K562 (cell line): ENCODE results near the gene COX10. TPM values are rescaled to one million over a fixed set of nuclear protein-coding genes. Genes with fewer than 3 reads are reported as not detected.

Experiments used
- CBFA2T2 ChIP-seq: fragments of 450-650 bp; conservative IDR thresholded peaks from 2 replicates; pipeline ENCODE4 v1.6.1; 2017; ENCODE audit warnings: mild to moderate bottlenecking
- CCNT2 ChIP-seq: IDR thresholded peaks from 2 replicates; pipeline ENCODE4 v1.6.1; 2011; ENCODE audit warnings: borderline replicate concordance, low read depth, mild to moderate bottlenecking, moderate library complexity, mixed read lengths, low read length; ENCODE audit not compliant: insufficient read length; ENCODE audit errors: extremely low read depth
- CREM ChIP-seq: IDR thresholded peaks from 2 replicates; pipeline ENCODE4 v1.6.1; 2014; ENCODE audit warnings: antibody characterized with exemption, low read depth
- HDAC1 ChIP-seq, 2 experiments: fragments of 450-650 bp; IDR thresholded peaks; 2 replicates each; pipeline ENCODE4 v1.6.1; 2016 to 2017; ENCODE audit warnings: inconsistent platforms in 1 of 2, mild to moderate bottlenecking in 1 of 2, moderate library complexity in 1 of 2
- HDAC3 ChIP-seq: fragments of 450-650 bp; IDR thresholded peaks from 2 replicates; pipeline ENCODE4 v1.6.1; 2018; ENCODE audit warnings: borderline replicate concordance, mild to moderate bottlenecking, moderate library complexity; ENCODE audit not compliant: partially characterized antibody
- MCM2 ChIP-seq: fragments of 450-650 bp; IDR thresholded peaks from 2 replicates; pipeline ENCODE4 v1.6.1; 2017; ENCODE audit warnings: low read depth, mild to moderate bottlenecking
- MECOM ChIP-seq: fragments of 250-450 bp; sonication (Bioruptor Pico); IDR thresholded peaks from 2 replicates; pipeline ENCODE4 v1.8.0; 2022; ENCODE audit warnings: inconsistent platforms
- MED1 ChIP-seq: sonication (generic); formaldehyde crosslinking; IDR thresholded peaks from 2 replicates; pipeline ENCODE4 v1.8.1; 2023; ENCODE audit warnings: missing genetic modification reagents, borderline replicate concordance
- PHF21A ChIP-seq: fragments of 450-650 bp; IDR thresholded peaks from 2 replicates; pipeline ENCODE4 v1.6.1; 2017; ENCODE audit warnings: low read depth, borderline replicate concordance
- TAL1 ChIP-seq: fragments of 450-650 bp; IDR thresholded peaks from 2 replicates; pipeline ENCODE4 v1.6.1; 2016; ENCODE audit warnings: mild to moderate bottlenecking
- ZKSCAN8 ChIP-seq: fragments of 200-800 bp; sonication (Bioruptor generic); IDR thresholded peaks from 2 replicates; pipeline ENCODE4 v1.6.1; 2016; ENCODE audit warnings: missing genetic modification characterization, missing compliant biosample characterization
- ZNF76 ChIP-seq: fragments of 250-450 bp; sonication (Bioruptor Pico); IDR thresholded peaks from 2 replicates; pipeline ENCODE4 v1.4.0; 2020; ENCODE audit warnings: mild to moderate bottlenecking, moderate library complexity, borderline replicate concordance
- ZNF766 ChIP-seq: fragments of 200-800 bp; sonication (Bioruptor generic); conservative IDR thresholded peaks from 2 replicates; pipeline ENCODE4 v1.6.1; 2016; ENCODE audit warnings: missing genetic modification characterization, missing compliant biosample characterization
- polyA plus RNA-seq, 8 experiments: library from polyadenylated mRNA; depleted of rRNA in 4 of 8; stranded (reverse) in 5 of 8; unstranded in 3 of 8; fragments of >200 nt; fragmentation: Nextera tagmentation in 2 of 8; fragmentation: Illumina TruSeq in 1 of 8; extraction: Ambion mirVana in 2 of 8; extraction: Trizol in 1 of 8; gene quantifications; 2 replicates each; pipeline versions ENCODE4 v1.2.1 to v1.2.3, GENCODE V29; 2011 to 2014; ENCODE audit warnings: inconsistent platforms in 1 of 8, missing spikeins in 1 of 8
- total RNA-seq, 7 experiments: library from RNA; depleted of rRNA in 6 of 7; stranded (reverse); fragments of >200 nt in 6 of 7; fragmentation: Illumina TruSeq in 2 of 7; extraction: Trizol in 2 of 7; gene quantifications; 2 replicates each; pipeline versions ENCODE4 v1.2.1 to v1.2.3, GENCODE V29; 2011 to 2021; ENCODE audit warnings: low replicate concordance in 1 of 7
- TF ChIP-seq, protein P1 (sequence below): fragments of 200-600 bp; sonication (generic); IDR thresholded peaks from one replicate; pipeline ENCODE4 v1.6.1; 2012; ENCODE audit warnings: mild to moderate bottlenecking, low read depth, low read length, inconsistent platforms
- TF ChIP-seq, protein P2 (sequence below): fragments of 200-800 bp; sonication (Bioruptor generic); IDR thresholded peaks from 2 replicates; pipeline ENCODE4 v1.6.1; 2017; ENCODE audit warnings: missing genetic modification characterization, missing compliant biosample characterization

The COX10 gene
- total and polyA plus RNA-seq, 9 of the 15 experiments (the other 6 are each of a cell fraction or from before 2014, with no cell fraction given), result 10.3 to 26.4 (median 17.8) TPM

DNA sequence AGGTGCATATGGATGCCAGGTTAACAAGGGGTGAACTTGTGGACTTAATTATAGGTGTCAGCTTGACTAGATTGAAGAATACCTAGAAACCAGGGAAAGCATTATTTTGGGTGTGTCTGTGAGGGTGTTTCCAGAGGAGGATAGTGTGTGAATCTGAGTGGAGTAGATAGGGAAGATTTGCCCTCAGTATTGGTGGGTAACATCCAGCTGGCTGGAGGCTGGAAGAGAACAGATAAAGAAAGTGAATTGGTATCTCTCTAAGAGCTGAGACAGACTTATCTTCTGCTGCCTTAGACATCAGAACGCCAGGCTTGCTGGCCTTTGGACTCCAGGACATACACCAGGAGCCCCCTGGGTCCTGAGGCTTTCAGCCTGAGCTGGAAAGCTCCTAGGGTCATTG is 92.1 kb downstream of the COX10 start (continued):
- TF ChIP-seq, protein P1, sequence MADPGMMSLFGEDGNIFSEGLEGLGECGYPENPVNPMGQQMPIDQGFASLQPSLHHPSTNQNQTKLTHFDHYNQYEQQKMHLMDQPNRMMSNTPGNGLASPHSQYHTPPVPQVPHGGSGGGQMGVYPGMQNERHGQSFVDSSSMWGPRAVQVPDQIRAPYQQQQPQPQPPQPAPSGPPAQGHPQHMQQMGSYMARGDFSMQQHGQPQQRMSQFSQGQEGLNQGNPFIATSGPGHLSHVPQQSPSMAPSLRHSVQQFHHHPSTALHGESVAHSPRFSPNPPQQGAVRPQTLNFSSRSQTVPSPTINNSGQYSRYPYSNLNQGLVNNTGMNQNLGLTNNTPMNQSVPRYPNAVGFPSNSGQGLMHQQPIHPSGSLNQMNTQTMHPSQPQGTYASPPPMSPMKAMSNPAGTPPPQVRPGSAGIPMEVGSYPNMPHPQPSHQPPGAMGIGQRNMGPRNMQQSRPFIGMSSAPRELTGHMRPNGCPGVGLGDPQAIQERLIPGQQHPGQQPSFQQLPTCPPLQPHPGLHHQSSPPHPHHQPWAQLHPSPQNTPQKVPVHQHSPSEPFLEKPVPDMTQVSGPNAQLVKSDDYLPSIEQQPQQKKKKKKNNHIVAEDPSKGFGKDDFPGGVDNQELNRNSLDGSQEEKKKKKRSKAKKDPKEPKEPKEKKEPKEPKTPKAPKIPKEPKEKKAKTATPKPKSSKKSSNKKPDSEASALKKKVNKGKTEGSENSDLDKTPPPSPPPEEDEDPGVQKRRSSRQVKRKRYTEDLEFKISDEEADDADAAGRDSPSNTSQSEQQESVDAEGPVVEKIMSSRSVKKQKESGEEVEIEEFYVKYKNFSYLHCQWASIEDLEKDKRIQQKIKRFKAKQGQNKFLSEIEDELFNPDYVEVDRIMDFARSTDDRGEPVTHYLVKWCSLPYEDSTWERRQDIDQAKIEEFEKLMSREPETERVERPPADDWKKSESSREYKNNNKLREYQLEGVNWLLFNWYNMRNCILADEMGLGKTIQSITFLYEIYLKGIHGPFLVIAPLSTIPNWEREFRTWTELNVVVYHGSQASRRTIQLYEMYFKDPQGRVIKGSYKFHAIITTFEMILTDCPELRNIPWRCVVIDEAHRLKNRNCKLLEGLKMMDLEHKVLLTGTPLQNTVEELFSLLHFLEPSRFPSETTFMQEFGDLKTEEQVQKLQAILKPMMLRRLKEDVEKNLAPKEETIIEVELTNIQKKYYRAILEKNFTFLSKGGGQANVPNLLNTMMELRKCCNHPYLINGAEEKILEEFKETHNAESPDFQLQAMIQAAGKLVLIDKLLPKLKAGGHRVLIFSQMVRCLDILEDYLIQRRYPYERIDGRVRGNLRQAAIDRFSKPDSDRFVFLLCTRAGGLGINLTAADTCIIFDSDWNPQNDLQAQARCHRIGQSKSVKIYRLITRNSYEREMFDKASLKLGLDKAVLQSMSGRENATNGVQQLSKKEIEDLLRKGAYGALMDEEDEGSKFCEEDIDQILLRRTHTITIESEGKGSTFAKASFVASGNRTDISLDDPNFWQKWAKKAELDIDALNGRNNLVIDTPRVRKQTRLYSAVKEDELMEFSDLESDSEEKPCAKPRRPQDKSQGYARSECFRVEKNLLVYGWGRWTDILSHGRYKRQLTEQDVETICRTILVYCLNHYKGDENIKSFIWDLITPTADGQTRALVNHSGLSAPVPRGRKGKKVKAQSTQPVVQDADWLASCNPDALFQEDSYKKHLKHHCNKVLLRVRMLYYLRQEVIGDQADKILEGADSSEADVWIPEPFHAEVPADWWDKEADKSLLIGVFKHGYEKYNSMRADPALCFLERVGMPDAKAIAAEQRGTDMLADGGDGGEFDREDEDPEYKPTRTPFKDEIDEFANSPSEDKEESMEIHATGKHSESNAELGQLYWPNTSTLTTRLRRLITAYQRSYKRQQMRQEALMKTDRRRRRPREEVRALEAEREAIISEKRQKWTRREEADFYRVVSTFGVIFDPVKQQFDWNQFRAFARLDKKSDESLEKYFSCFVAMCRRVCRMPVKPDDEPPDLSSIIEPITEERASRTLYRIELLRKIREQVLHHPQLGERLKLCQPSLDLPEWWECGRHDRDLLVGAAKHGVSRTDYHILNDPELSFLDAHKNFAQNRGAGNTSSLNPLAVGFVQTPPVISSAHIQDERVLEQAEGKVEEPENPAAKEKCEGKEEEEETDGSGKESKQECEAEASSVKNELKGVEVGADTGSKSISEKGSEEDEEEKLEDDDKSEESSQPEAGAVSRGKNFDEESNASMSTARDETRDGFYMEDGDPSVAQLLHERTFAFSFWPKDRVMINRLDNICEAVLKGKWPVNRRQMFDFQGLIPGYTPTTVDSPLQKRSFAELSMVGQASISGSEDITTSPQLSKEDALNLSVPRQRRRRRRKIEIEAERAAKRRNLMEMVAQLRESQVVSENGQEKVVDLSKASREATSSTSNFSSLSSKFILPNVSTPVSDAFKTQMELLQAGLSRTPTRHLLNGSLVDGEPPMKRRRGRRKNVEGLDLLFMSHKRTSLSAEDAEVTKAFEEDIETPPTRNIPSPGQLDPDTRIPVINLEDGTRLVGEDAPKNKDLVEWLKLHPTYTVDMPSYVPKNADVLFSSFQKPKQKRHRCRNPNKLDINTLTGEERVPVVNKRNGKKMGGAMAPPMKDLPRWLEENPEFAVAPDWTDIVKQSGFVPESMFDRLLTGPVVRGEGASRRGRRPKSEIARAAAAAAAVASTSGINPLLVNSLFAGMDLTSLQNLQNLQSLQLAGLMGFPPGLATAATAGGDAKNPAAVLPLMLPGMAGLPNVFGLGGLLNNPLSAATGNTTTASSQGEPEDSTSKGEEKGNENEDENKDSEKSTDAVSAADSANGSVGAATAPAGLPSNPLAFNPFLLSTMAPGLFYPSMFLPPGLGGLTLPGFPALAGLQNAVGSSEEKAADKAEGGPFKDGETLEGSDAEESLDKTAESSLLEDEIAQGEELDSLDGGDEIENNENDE, result no peak
- TF ChIP-seq TAL1, result peak; percentile 96
- peak; percentile 38 for TF ChIP-seq CCNT2
- TF ChIP-seq CREM, result 0 out of 2 replicates have a peak, but pooled peaks have one; percentile 23
- TF ChIP-seq MCM2, result no peak
- TF ChIP-seq ZKSCAN8 (CRISPR knock-in tag), result no peak
- peak; percentile 66 for TF ChIP-seq MECOM
- TF ChIP-seq ZNF76 (CRISPR knock-in tag), result 0 out of 2 replicates have a peak, but pooled peaks have one; percentile 47
- TF ChIP-seq CBFA2T2, result peak; percentile 98
- TF ChIP-seq HDAC3, result peak; percentile 74
- TF ChIP-seq MED1 (CRISPR knock-in tag), result no peak
- TF ChIP-seq ZNF766, result peak; percentile 64; the same call in 1 of the 2 replicates
- peak; percentile 49 to 94; a peak in 2 of 4 replicates for TF ChIP-seq HDAC1 (IDR thresholded peaks at IDR 0.05)
- no peak for TF ChIP-seq PHF21A
- TF ChIP-seq, protein P2, sequence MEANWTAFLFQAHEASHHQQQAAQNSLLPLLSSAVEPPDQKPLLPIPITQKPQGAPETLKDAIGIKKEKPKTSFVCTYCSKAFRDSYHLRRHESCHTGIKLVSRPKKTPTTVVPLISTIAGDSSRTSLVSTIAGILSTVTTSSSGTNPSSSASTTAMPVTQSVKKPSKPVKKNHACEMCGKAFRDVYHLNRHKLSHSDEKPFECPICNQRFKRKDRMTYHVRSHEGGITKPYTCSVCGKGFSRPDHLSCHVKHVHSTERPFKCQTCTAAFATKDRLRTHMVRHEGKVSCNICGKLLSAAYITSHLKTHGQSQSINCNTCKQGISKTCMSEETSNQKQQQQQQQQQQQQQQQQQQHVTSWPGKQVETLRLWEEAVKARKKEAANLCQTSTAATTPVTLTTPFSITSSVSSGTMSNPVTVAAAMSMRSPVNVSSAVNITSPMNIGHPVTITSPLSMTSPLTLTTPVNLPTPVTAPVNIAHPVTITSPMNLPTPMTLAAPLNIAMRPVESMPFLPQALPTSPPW (CRISPR knock-in tag), result peak; percentile 53
